Neural cell (in vitro differentiated cells): ENCODE results near the gene NUP107. TPM values are rescaled to one million over a fixed set of nuclear protein-coding genes. Genes with fewer than 3 reads are reported as not detected.

Experiments used
- H2AFZ ChIP-seq: fragments of 200-600, 300-800 bp; sonication (generic), shearing (Covaris generic); 2 replicates; pipeline ENCODE4 v1.6.0; 2014; ENCODE audit warnings: low read depth, mild to moderate bottlenecking, antibody characterized with exemption, low read length, moderate library complexity
- H3F3A ChIP-seq: fragments of 200-600 bp; shearing (Covaris generic); 2 replicates; pipeline ENCODE4 v1.6.1; 2016; ENCODE audit warnings: mild to moderate bottlenecking, moderate library complexity, mixed read lengths, antibody characterized with exemption, low read length; ENCODE audit not compliant: insufficient read depth, poor library complexity, severe bottlenecking
- H3K27ac ChIP-seq: fragments of 200-600, 300-800 bp; sonication (generic), shearing (Covaris generic); 2 replicates; pipeline ENCODE4 v1.5.1; 2014; ENCODE audit warnings: mild to moderate bottlenecking, low read length, moderate library complexity
- H3K27me3 ChIP-seq: fragments of 300-800, 200-600 bp; sonication (generic), shearing (Covaris generic); 2 replicates; pipeline ENCODE4 v1.6.0; 2014; ENCODE audit warnings: mild to moderate bottlenecking, low read depth, low read length, moderate library complexity; ENCODE audit not compliant: insufficient read depth
- H3K36me3 ChIP-seq: fragments of 300-800, 200-600 bp; sonication (generic), shearing (Covaris generic); 2 replicates; pipeline ENCODE4 v1.5.1; 2014; ENCODE audit warnings: mild to moderate bottlenecking, antibody characterized with exemption, low read length, moderate library complexity; ENCODE audit not compliant: insufficient read depth
- H3K4me2 ChIP-seq: fragments of 300-800, 200-600 bp; sonication (generic), shearing (Covaris generic); 2 replicates; pipeline ENCODE4 v1.6.0; 2014; ENCODE audit warnings: mild to moderate bottlenecking, low read length
- H3K4me3 ChIP-seq: fragments of 300-800, 200-600 bp; sonication (generic), shearing (Covaris generic); 2 replicates; pipeline ENCODE4 v1.5.1; 2014; ENCODE audit warnings: mild to moderate bottlenecking, low read length, moderate library complexity
- H3K79me2 ChIP-seq: fragments of 200-600 bp; shearing (Covaris generic); replicated peaks from 2 replicates; pipeline ENCODE4 v1.6.0; 2014; ENCODE audit warnings: mild to moderate bottlenecking, low read length, moderate library complexity; ENCODE audit not compliant: insufficient read depth
- H3K9ac ChIP-seq: fragments of 300-800, 200-600 bp; sonication (generic), shearing (Covaris generic); 2 replicates; pipeline ENCODE4 v1.6.1; 2016; ENCODE audit warnings: mild to moderate bottlenecking, low read length, mixed read lengths
- H3K9me2 ChIP-seq: fragments of 200-600 bp; shearing (Covaris generic); 2 replicates; pipeline ENCODE4 v1.6.1; 2016; ENCODE audit warnings: mild to moderate bottlenecking, low read length, mixed read lengths; ENCODE audit not compliant: insufficient read depth
- H3K9me3 ChIP-seq: fragments of 200-600, 300-800 bp; sonication (generic), shearing (Covaris generic); 2 replicates; pipeline ENCODE4 v1.6.1; 2016; ENCODE audit warnings: mild to moderate bottlenecking, mixed run types, low read length, moderate library complexity, mixed read lengths
- H4K20me1 ChIP-seq: fragments of 200-600 bp; shearing (Covaris generic); 2 replicates; pipeline ENCODE4 v1.6.1; 2016; ENCODE audit warnings: mild to moderate bottlenecking, mixed run types; ENCODE audit not compliant: insufficient read depth
- EP300 ChIP-seq: fragments of 450-650 bp; conservative IDR thresholded peaks from 2 replicates; pipeline ENCODE4 v1.6.1; 2014; ENCODE audit warnings: antibody characterized with exemption, mild to moderate bottlenecking, moderate library complexity; ENCODE audit not compliant: poor library complexity, severe bottlenecking
- EZH2 ChIP-seq: fragments of 200-600, 300-800 bp; shearing (Covaris generic), sonication (generic); IDR thresholded peaks from 2 replicates; pipeline ENCODE4 v1.6.1; 2014; ENCODE audit warnings: antibody characterized with exemption, low read length, borderline replicate concordance, mild to moderate bottlenecking; ENCODE audit not compliant: insufficient read depth, poor library complexity, severe bottlenecking
- MXI1 ChIP-seq: fragments of 450-650 bp; conservative IDR thresholded peaks from 2 replicates; pipeline ENCODE4 v1.6.1; 2014; ENCODE audit warnings: antibody characterized with exemption, mild to moderate bottlenecking; ENCODE audit not compliant: poor library complexity, severe bottlenecking
- POLR2AphosphoS5 ChIP-seq: IDR thresholded peaks from 2 replicates; pipeline ENCODE4 v1.6.1; 2012
- RAD21 ChIP-seq: fragments of 450-650 bp; conservative IDR thresholded peaks from 2 replicates; pipeline ENCODE4 v1.6.1; 2014; ENCODE audit warnings: antibody characterized with exemption, mild to moderate bottlenecking, moderate library complexity
- SMC3 ChIP-seq: fragments of 450-650 bp; conservative IDR thresholded peaks from 2 replicates; pipeline ENCODE4 v1.6.1; 2014; ENCODE audit warnings: antibody characterized with exemption, mild to moderate bottlenecking, moderate library complexity; ENCODE audit not compliant: poor library complexity
- TAF1 ChIP-seq: IDR thresholded peaks from 2 replicates; pipeline ENCODE4 v1.6.1; 2012; ENCODE audit warnings: low read depth
- polyA plus RNA-seq: library from polyadenylated mRNA; depleted of rRNA; stranded (reverse); fragments of >200 nt; gene quantifications from 2 replicates; pipeline ENCODE4 v1.2.3, GENCODE V29; 2014
- TF ChIP-seq, protein P1 (sequence below): fragments of 450-650 bp; IDR thresholded peaks from 2 replicates; pipeline ENCODE4 v1.5.1; 2014; ENCODE audit warnings: antibody characterized with exemption, mild to moderate bottlenecking, moderate library complexity; ENCODE audit not compliant: poor library complexity, severe bottlenecking
- TF ChIP-seq, protein P2 (sequence below): IDR thresholded peaks from 2 replicates; pipeline ENCODE4 v1.6.1; 2012; ENCODE audit warnings: borderline replicate concordance

Gene NUP107
- polyA plus RNA-seq, 1 donor from 2014 or later, result 64.1 TPM

DNA sequence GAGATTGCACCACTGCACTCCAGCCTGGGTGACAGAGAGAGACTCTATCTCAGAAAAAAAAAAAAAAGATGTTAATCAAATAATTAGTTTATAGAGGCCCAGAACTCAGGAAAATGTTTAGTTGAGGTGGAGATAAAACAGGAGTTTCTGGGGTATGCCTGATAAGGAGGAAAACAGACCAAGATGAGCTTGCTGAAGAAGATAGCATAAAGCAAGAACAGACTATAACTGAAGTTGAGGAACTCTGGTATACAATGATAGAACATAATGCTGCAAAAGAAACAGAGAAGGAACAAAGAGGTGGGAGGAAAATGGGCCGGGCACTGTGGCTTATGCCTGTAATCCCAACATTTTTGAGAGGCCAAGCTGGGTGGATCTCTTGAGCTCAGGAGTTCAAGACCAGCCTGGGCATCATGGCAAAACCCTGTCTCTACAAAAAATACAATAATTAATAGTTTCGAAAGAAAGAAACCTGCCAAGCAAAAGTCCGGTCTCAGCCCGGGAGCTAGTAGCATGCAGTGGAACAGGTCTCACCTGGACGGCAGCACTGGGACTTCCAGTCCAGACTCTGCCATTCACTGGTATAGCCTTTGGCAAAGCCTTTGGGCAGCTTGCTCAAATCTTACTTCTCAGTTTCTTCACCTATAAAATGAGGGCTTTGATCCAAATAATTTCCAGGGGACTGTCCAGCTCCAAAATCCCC is 84.6 kb downstream of the NUP107 start:
- Histone ChIP-seq H3K9me2 (no peaks in the 10 kb centered on the region), H3K27ac (no peak overlapping the region), H4K20me1 (no peaks in the 10 kb centered on the region), H3K27me3 (no peaks in the 10 kb centered on the region), H3K36me3 (no peaks in the 10 kb centered on the region), H3F3A (no peaks in the 10 kb centered on the region), H3K4me2 (no peak overlapping the region), H3K9ac (no peak overlapping the region), H3K4me3 (no peak overlapping the region), H2AFZ (no peak overlapping the region), H3K9me3 (no peaks in the 10 kb centered on the region), H3K79me2 (no peaks in the 10 kb centered on the region)
- TF ChIP-seq, protein P1, sequence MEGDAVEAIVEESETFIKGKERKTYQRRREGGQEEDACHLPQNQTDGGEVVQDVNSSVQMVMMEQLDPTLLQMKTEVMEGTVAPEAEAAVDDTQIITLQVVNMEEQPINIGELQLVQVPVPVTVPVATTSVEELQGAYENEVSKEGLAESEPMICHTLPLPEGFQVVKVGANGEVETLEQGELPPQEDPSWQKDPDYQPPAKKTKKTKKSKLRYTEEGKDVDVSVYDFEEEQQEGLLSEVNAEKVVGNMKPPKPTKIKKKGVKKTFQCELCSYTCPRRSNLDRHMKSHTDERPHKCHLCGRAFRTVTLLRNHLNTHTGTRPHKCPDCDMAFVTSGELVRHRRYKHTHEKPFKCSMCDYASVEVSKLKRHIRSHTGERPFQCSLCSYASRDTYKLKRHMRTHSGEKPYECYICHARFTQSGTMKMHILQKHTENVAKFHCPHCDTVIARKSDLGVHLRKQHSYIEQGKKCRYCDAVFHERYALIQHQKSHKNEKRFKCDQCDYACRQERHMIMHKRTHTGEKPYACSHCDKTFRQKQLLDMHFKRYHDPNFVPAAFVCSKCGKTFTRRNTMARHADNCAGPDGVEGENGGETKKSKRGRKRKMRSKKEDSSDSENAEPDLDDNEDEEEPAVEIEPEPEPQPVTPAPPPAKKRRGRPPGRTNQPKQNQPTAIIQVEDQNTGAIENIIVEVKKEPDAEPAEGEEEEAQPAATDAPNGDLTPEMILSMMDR, result no peak
- TF ChIP-seq, protein P2, sequence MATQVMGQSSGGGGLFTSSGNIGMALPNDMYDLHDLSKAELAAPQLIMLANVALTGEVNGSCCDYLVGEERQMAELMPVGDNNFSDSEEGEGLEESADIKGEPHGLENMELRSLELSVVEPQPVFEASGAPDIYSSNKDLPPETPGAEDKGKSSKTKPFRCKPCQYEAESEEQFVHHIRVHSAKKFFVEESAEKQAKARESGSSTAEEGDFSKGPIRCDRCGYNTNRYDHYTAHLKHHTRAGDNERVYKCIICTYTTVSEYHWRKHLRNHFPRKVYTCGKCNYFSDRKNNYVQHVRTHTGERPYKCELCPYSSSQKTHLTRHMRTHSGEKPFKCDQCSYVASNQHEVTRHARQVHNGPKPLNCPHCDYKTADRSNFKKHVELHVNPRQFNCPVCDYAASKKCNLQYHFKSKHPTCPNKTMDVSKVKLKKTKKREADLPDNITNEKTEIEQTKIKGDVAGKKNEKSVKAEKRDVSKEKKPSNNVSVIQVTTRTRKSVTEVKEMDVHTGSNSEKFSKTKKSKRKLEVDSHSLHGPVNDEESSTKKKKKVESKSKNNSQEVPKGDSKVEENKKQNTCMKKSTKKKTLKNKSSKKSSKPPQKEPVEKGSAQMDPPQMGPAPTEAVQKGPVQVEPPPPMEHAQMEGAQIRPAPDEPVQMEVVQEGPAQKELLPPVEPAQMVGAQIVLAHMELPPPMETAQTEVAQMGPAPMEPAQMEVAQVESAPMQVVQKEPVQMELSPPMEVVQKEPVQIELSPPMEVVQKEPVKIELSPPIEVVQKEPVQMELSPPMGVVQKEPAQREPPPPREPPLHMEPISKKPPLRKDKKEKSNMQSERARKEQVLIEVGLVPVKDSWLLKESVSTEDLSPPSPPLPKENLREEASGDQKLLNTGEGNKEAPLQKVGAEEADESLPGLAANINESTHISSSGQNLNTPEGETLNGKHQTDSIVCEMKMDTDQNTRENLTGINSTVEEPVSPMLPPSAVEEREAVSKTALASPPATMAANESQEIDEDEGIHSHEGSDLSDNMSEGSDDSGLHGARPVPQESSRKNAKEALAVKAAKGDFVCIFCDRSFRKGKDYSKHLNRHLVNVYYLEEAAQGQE, result no peak
- TF ChIP-seq MXI1, result no peak

DNA sequence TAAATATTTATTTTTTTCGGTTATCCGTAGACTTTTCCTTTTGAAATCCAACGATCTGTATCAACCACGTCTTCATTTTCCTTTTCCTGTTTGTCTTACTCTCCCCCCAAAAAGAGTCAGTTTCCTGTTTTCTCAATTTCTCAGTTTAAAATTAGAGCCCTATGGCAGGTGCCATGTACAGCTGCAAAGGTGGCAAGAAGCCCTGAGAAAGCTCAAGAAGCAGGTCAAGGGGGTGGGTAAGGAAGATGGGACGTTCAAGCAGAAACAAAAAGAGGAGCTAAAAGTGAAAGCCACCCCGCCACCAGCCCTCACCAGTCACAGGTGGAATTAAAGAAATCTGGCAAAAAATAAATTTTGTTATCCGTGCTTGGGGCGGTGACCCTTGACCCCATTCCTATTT is 85.9 kb downstream of the NUP107 start:
- TF ChIP-seq TAF1 (no peak), MXI1 (no peak), EZH2 (no peak), POLR2AphosphoS5 (no peak), EP300 (no peak), RAD21 (no peak), SMC3 (no peak)
- TF ChIP-seq, protein P2, result no peak
- TF ChIP-seq, protein P1, result no peak
- no peak overlapping the region for H3K4me2 ChIP-seq
- no peaks in the 10 kb centered on the region for H3K9me2 ChIP-seq
- no peaks in the 10 kb centered on the region for H3K27me3 ChIP-seq
- no peaks in the 10 kb centered on the region for H3K36me3 ChIP-seq
- H3K9me3 ChIP-seq, result no peaks in the 10 kb centered on the region
- H4K20me1 ChIP-seq, result no peaks in the 10 kb centered on the region
- no peak overlapping the region for H3K9ac ChIP-seq
- no peak overlapping the region for H2AFZ ChIP-seq
- H3K79me2 ChIP-seq, result no peaks in the 10 kb centered on the region
- no peak overlapping the region for H3K4me3 ChIP-seq
- no peak overlapping the region for H3K27ac ChIP-seq
- H3F3A ChIP-seq, result no peaks in the 10 kb centered on the region
